Measurements from ENCODE around the gene DGCR8. TPM values are rescaled to one million over a fixed set of nuclear protein-coding genes. Genes with fewer than 3 reads are reported as not detected.

Gene DGCR8
- total RNA-seq, 1 donor from 2014 or later = 26.5 TPM

GRCh38 chr22:20138417-20138738 lies 58.3 kb downstream of the DGCR8 start:
- H3K4me3 ChIP-seq (ENCODE audit: low read depth, low read length) = no peak overlapping the region
- no peak for DNase-seq (ENCODE audit: low read depth)

DNA sequence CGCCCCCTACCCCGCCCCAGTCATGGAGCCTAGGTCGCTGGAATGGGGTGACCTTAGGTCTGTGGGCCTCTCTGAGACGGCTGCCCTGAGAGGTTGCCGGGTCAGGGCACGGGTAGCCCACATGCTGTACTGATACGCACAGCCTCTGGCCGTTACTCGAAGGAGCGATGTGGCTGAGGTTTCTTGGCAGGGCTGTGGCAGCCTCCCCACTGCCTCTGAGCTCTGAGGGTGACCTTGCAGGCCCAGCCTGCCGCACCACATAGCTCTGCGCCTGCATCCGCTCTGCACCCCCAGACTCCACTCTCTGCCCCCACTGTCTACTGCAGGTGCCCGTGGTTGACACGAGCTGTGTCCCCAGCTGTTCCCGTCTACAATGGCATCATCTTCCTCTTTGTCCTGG lies 58.8 kb downstream of the DGCR8 start:
- no peak for DNase-seq (ENCODE audit: low read depth)
- no peak overlapping the region for H3K4me3 ChIP-seq (ENCODE audit: low read depth, low read length)
- no peak for TF ChIP-seq CTCF (conservative IDR thresholded peaks at IDR 0.05; ENCODE audit: low read depth, low read length)

More at GRCh38 chr22:20138417-20138738, 58.3 kb downstream of the DGCR8 start:
- TF ChIP-seq CTCF (conservative IDR thresholded peaks at IDR 0.05; ENCODE audit: low read depth, low read length) = no peak

DNA sequence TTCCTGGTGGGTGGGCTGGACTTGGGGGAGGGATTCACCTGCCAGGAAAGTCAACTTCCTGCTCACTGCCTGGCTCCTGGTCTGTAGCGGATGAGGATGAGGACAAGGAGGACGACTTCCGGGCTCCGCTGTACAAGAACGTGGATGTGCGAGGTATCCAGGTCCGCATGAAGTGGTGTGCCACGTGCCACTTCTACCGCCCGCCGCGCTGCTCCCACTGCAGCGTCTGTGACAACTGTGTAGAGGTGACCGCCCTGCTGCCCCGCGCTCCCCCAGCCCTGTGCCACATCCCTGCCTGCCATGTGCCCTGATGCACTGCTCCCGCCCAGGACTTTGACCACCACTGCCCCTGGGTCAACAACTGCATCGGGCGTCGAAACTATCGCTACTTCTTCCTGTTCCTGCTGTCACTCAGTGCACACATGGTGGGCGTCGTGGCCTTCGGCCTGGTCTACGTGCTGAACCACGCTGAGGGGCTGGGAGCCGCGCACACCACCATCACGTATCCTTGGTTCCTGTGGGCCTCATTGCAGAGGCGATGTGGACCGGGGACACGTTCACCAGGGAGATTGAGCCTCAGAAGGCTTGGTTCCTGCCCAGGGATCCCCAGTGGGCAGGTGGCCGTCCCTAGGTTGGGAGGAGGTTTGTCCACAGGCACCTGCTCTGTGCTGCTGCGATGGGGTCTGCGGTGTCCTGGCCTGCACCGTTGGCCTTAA lies 59.5 kb downstream of the DGCR8 start:
- no peak for TF ChIP-seq CTCF (conservative IDR thresholded peaks at IDR 0.05; ENCODE audit: low read depth, low read length)
- no peak for DNase-seq (ENCODE audit: low read depth)
- H3K4me3 ChIP-seq (ENCODE audit: low read depth, low read length) = no peak overlapping the region

GRCh38 chr22:20140107-20140445 lies 60.0 kb downstream of the DGCR8 start:
- no peak for TF ChIP-seq CTCF (conservative IDR thresholded peaks at IDR 0.05; ENCODE audit: low read depth, low read length)

GRCh38 chr22:20140521-20140964 lies 60.5 kb downstream of the DGCR8 start:
- H3K4me3 ChIP-seq (ENCODE audit: low read depth, low read length) = no peak overlapping the region
- no peak for DNase-seq (ENCODE audit: low read depth)
- TF ChIP-seq CTCF (conservative IDR thresholded peaks at IDR 0.05; ENCODE audit: low read depth, low read length) = no peak

More at GRCh38 chr22:20140107-20140445, 60.0 kb downstream of the DGCR8 start:
- DNase-seq (ENCODE audit: low read depth) = no peak
- H3K4me3 ChIP-seq (ENCODE audit: low read depth, low read length) = no peak overlapping the region

DNA sequence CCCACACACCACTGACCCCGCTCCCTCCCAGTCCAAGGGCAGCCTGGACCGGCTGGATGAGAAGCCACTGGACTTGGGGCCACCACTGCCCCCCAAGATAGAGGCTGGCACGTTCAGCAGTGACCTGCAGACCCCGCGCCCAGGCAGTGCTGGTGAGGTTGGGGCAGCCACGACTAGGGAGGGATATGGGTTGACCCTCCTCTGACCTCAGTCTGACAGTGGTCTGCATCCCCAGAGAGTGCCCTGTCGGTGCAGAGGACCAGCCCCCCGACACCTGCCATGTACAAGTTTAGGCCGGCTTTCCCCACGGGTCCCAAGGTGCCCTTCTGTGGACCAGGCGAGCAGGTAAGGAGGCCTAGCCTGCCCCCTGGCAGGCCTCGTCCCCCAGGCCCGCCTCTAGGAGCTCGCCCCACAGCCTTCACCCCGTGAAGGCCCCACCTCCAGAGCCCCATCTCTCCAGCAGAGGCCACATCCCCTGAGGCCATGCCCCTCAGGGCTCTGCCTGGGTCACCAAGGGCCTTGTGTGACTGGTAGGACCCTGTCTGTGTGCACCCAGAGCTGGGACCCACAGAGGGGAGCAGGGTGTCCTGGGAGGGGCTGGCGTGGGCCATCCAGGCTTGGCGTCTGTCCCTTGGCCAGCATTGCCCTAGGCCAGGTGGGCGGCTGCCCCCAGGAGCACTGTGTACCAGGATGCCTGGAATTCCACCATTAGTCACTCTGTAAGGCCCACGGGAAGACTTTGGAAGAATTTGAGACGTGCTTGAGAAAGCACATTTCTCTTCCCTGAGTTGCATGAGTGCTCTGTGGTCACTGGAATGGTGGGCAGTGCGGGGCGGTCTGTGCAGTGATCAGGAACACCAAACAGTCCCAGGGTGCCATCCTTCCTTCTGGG lies 61.4 kb downstream of the DGCR8 start:
- DNase-seq (ENCODE audit: low read depth) = peak; percentile 51
- TF ChIP-seq CTCF (conservative IDR thresholded peaks at IDR 0.05; ENCODE audit: low read depth, low read length) = no peak

More for the DNA sequence above, 61.4 kb downstream of the DGCR8 start:
- no peak overlapping the region for H3K4me3 ChIP-seq (ENCODE audit: low read depth, low read length)
